ENCODE measurements around the gene GCLC.
A peak's percentile ranks its signal among the peaks of the same experiment; 100 is the strongest.
"Not testable (repeated sequence)": the region's sequence is repeated elsewhere in the genome, so short reads cannot be mapped to it uniquely, and the experiment has no call there.

GCLC gene

DNA sequence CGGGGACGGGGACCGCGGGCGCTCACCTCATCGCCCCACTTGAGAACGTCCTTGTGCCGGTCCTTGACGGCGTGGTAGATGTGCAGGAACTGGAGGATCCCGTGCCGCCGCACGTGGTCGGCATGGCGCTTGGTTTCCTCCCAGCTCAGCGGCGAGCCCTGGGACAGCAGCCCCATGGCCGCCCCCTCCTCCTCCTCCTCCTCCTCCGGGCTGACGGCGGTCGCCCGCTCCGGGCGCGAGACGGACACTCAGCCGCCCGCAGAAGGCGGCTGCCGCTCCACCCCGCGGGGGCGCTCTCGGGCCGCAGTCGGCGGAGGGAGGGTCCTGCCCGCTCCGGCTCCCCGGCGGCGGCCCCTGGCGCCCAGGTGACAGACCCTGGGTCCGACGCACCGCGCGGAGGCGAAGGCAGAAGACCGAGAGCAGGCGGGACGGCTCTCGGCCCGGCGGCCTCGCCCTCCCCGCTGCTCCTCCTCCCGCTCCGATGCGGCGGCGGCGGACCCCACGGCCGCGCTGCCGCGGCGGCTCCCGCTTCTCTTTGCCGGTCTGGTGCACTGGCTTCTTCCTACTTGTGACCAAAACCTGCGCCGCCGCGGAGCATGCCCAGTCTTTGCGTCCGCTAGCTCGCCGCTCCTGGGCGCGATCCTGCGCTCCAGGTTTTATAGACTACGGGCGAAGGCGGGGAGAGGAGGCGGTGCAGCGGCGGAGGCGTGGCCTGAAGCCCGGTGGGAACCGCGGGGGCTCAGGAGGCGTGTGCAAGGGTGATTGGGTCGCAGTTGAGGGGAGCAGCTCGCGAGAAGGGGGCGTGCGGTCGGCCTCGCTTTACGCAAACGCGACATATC lies at the start of gene GCLC:
Gene GCLC (minus strand): TSS at position 632 of the 839 bp plus-strand sequence. CDS start 456 bp downstream, at position 176.
- peak; percentile 92 for DNase-seq

DNA sequence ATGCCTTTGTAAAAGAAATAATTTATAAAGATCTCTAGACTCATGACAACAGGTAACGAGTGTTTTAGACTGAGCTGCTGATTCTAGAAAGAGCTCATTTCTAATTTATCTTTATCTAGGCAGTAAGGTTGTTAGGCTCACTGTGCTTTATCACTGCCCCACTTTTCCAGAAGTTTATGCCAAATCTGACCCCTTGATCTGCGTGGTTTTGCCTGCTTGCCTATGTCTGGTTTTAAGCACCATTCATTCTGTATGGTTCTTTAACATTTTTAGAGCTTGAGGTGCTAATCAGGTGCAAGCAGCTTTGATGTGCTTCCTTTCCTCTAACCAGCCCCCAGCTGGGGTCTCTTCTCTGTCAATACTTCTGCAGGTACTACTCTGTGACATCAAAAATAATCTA lies 49.7 kb upstream of the GCLC start:
- no peak for DNase-seq

DNA sequence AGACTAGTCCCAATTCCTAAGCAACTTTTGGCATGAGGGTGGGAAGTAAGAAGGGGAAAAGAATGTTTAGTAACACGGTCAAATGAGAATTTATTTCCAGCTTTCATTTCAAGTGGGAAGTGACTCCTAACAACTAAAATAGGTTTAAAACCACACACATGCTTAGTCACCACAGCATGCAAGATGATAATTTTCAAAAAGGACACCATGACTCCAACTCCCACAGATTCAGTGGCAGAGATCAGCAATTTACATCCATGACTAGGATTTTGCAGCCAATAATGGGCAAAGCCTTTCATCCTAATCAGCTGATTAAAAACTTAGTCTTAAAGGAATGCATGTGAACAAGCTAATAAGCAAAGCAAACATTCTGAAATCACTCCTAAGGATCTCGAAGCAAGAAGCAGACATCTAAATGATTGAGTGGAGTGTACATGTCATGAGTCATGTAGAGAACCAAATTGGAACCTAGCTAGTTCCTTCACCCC lies 48.1 kb upstream of the GCLC start:
- DNase-seq: no peak

DNA sequence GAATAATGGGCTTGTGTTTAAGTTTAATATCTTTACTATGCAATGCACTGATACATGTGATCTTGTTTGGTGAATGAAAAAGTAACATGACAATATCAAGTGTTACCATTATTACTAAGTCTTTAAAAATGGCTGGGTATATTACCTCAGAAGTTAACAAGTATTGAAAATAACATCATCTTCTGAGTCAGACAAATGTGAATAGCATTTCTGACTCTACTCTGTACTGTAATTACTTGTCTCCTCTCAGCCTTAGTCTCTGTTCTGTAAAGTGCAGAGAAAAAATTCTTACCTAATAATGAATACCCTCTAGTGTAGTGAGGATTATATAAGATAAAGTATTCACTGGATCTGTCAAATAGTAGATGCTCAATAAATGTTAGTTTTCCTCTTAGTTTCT lies 47.0 kb upstream of the GCLC start:
- DNase-seq: no peak

DNA sequence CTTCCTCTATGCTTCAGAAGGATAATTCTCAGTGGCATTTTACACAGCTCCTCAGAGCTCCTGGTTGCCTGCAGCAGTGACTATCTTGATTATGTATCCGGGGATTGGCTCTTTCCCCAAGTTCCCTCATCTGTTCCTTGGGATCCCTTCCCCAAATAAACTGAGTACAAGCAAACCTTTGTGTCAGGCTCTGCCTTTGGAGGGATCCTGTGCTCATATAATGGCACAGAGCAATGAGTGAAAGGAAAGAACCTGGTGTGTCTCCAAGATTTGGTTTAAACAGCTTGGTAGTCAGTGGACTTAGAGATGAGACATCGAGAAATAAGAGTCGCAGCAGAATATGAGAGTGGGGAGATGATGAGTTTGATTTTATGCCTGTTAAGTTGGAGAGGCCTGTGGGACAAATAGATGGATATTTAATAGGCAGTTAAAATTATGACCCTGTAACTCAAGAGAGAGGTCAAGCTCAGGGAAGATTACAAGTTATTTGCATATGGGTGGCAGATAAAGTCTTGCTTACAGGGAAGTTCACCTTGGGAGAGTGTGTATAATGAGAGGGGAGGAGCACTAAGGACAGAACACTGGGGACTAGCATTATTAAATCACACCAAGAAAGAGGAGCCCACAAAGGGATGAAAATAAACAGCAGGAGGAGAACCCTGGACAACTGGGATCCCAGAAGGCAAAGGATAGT lies 44.1 kb upstream of the GCLC start:
- no peak for DNase-seq

DNA sequence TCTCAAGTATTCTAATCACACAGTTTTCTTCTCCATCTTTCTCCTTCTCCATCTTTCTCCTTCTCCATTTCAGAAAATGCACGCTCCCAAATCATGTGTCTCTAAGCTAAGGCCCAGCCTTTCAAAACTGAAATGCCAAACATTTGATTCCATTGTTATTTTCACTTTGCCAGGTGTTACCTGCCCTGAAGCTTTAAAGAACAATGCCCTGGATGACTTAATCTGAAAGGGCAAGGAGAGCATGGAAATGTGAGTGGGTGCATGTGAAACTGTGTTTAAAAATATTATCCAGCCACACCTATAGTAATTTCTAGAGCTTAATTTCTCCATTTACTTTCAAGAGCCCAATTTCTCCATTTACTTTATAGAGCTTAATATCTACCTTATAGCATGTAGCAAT lies 42.4 kb upstream of the GCLC start:
- DNase-seq: no peak

DNA sequence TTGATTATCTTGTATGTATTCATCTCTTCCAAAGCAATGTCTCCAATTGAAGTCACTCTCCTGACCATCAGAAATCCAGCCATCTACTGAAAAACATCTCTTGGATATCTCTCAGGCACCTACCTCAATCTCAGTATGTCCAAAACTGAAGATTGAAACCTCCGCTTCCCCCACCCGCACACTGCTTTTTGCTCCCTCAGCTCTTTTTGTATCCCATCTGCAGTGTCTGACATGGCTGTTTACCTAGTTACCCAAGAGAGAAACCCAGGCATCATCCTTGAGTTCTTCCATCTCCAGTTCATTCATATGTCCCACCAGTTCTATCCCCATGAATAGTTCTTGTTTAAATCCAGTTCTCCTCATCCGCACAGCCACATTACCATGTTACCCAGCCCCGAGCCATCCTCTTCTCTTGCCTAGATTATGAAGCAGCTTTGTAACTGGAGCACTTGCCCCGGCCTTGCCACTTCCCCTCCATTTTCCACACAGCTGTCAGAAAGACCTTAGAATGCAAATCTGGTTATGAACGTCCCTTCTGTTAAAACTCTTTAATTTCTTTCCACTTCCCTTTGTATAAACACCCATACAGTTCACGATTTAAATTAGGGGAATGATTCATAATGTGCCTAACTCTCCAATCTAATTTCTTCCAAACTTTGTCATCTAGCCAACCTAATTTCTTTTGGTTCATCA lies 40.5 kb upstream of the GCLC start:
- DNase-seq: no peak

DNA sequence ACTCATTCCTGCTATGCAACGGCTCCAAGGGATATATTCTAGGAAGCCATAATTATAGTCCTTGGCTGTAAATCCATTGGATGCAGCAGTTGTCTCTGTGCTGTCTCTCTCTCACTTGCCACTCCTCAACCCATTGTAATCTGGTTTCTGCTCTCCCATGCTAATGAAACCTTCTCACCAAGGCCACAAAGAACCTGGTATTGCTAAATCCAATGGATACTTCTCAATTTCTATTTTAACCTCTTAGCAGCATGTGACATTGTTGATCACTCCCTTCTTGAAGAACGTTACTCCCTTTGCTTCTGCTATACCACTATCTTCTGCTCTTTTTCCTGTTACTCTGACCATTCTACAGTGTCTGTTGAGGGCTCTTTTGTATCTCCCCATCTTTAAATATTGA lies 39.8 kb upstream of the GCLC start:
- no peak for DNase-seq

DNA sequence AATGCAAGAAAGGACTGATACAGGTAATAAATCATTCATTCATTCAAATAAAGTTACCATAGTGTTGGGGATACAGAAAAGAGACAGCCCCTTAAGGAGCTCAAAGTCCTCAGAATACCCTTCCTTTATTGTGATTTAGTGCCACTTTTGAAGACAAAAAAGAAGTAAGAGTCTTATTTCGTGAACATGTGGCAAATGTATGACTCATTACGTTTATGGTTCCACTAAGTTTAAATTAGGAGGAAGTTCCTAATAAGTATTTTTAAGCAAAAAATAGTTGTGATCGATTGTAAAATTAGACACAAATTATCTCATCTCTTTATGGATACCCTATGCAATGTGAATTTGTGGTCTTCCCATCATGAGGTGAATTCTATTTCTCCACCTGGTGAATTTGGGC lies 38.5 kb upstream of the GCLC start:
- DNase-seq: no peak

DNA sequence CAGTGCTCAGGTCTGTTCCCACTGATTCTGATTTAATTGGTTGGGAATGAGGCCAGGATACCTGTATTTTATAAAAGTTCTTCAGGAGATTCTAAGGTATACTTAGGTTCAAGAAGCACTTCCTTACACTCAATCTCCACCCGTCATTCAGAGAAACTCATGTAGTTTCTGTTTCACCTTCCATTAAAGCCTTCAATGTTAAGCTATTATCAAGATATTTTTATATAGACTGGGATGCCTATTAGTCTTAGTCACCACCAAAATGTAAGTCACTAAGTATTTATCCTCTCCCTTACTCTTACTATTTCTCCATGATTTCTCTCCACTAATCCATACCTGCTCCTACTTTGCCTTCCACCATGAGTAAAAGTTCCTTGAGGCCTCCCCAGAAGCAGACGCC lies 38.1 kb upstream of the GCLC start:
- no peak for DNase-seq

DNA sequence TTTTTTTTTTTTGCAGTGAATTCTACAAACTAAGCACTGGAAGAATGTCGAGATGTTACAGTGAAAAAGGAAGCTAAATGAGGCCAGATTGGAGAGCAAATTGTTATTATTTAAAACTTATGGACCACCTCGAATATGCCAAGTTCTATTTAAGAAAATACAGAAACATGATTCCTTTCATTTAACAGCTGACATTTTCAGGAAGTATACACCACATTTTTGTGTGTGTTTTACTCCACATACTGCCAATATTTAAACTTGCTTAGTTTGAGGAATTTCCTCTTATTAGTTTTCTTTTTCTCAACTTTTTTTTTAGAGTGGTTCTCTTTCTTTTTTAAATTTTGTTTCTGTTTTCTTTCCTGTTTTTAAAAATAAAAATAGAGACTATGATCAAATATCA lies 37.0 kb upstream of the GCLC start:
- DNase-seq: no peak

DNA sequence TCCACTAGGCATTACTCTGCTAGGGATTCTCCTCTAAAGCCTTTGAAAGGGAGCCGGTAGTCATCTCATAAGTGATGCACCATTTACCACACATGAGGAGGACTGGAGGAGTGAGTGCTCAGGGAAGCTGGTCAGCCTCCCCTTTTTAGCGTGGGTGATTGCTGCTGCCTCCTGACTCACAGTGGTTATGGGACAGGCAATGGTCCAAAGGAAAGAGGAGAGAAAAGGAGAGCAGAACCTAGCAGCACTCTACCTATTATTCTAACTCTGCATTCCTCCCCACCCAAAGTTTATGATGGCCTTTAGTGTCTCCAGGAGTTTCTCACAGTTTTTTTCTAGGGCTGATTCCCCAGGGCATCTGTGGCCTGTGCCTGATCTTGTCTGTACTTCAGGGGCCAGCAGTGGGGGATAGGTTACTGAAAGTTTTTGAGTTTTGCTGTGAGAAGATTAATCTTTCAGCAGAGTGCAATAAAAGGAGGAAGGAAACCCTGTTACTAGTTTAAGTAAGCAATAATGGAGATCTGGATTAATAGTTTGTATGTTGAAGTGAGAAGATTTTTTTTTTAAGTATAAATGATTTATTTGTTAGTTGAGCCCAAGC lies 36.4 kb upstream of the GCLC start:
- no peak for DNase-seq

DNA sequence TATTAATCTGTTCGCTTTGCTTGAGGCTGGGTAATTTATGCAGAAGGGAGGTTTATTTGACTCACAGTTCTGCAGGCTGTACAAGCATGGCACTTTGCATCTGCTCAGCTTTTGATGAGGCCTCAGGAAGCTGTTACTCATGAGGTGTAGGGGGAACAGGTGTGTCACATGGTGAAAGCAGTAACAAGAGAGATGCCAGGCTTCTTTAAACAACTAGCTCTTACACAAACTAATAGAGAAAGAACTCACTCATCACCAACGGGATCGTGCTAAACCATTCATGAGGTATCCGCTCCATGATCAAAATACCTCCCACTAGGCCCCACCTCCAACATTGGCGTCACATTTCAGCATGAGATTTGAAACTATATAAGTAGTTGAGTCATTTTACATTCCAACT lies 34.4 kb upstream of the GCLC start:
- no peak for DNase-seq

DNA sequence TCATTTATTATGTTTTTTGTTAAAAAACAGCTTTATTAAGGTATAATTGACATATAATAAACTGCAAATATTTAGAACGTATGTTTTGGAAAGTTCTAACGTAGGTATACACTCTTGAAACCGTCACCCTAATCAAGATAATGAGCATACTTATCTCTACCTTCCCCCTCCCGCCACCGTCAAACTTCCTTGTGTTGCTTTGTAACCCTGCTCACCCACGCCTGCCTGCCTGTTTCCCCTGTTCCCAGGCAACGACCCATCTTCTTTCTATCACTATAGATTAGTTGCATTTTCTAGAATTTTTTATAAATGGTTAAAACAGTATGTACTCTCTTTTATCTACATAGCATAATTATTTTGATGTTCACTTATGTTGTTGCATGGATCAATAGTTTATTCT lies 33.5 kb upstream of the GCLC start:
- no peak for DNase-seq

DNA sequence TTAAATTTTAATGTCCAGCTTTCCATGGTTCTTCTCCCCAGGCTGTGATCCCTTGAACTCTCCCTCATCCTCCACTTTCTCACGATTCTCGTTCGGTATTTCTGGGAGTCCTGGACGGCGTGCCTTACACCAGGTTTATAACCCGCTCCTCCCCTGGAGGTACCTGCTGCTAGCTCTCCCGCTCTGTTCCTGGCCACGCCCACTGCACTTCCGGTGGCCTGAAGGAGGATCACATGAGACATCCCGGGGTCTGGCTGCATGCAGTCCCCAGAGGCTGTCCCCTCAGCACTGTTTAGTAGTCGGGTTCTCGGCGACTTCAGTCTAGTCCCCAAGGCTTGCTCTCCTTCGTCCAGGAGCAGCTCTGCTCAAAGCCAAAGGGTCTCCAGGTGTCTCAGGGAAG lies 28.4 kb upstream of the GCLC start:
- peak; percentile 3 for DNase-seq

DNA sequence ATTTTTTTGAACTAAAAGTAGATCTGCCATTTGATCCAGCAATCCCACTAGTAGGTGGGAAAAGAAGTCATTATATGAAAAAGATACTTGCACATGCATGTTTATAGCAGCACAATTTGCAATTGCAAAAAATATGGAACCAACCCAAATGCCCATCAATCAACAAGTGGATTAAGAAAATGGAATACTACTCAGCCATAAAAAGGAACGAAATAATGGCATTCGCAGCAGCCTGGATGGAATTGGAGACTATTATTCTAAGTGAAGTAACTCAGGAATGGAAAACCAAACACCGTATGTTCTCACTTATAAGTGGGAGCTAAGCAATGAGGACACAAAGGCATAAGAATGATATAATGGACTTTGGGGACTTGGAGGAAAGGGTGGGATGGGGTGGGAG lies 27.5 kb upstream of the GCLC start:
- not testable (repeated sequence) for DNase-seq

DNA sequence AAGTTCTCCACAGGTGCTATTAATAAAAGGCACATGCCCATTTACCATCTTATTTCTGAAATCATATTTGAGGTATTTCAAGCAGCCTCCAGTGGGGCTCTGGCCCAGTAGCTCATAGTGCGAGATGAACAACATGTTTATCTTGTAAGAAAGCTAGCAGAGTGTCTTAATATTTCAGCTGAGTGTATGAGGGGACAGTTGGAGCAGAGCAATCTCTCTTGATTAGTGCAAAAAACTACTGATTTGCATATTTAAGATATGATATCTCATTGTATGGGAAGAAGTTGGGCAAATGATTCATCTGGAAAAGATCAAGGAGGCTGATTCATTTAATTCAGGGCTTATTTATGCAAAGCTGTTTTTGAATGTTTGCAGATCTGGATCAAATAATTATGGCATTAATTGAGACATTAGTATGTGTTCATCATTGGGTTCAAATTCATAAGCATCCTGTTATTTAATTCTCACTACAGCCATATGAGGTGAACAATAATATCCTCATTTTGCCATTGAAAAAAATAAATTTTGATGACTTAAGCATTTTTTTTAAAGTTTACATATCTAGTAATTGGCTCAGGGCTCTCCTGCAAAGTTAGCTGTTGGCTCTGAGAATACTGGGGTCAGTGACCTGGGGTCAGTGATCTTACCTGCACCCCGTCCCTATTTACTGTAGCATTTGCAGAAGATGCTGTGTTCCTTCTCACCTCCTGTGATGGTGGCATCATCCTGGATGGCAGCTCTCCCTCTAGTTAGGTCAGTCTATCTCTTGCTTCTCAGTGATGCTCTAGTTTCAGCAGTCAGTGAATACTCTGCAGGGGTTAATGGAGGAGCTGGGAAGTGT lies 24.1 kb upstream of the GCLC start:
- DNase-seq: no peak

DNA sequence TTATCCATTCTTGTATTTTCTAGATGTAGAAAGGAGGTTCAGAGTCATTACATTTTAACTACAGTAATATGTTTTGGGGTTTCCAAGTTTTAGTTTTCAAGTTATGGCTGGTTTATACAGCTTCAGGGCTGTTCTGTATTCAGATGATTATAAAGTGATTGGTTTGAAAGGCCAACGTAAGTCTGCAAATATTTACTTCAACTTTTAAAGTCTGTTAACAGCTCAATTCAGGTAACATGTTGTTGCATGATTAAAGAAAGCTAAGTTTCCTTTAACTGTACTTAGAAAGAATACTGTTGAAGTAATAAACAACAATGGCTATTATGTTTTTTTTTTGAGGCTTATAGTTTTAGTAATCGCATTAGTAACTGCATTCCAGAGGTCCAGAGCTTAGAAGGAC lies 22.8 kb upstream of the GCLC start:
- DNase-seq: no peak

DNA sequence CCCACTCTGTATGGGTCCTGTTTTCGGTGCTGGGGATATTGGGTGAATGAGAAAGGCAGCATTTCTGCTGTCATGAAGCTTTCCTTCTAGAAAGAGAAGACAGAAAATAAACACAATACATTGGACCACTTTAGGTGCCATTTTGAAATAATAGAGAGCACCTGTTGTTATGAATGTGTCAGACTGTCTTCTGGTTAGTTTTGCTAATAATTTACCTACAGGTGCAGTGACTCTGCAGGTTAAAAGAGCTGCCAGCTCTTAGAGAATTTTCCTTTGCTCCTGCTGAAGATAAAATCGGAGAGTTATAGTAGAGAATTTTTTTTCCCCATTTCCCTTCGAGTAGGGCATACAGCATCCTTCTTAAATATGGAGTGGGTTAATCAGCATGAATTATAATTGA lies 21.9 kb upstream of the GCLC start:
- no peak for DNase-seq

DNA sequence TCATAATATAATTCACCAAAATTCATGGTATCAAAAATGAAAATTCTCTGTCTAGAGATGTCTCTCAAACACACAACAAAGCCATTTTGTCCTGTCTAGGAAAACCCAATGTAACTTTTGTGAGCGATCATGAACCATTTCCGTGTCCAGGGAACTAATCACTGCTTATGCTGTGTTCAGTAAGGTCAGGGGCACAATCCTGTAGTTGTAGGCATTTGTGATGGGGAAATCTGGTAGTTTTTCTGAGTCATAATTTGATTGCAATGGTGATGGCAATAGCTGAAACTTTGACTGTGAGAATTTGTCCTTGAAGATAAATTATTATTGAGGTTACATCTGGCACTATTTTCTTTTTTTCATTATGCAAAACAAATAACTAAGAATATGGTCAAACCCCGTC lies 21.0 kb upstream of the GCLC start:
- DNase-seq: no peak

DNA sequence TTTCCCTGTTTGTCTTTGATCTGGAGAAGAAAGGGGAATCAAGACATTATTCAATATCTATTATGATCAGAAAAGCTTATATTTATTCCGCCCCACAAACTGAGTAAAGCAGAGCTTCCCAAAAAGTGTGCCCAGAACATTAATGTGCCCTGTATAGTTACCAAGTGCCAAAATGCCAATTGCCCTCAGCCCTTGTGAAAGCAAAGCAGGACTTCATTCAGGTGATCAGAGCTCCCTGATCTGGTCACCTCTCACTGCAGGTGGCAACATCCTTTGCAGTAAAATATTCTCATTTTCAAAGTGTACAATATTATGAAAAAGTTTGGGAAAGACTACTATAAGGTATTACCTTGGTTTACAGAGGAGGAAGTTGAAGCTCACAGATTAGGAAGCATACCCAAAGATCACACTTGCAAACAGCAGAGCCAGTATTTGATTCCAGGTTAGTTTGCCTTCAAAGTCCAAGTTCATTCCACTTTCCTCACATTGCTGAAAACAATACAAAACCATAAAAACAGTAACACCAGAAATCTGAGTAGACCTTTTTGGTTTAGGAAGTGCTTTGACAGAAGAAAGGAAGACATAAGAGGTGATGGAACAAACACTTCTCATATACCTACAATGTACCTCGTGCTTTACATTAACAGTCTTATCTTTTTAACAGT lies 19.6 kb upstream of the GCLC start:
- DNase-seq: no peak

All from CD4-positive, alpha-beta T cell treated with Interleukin-6 for 4 hours (primary cell).